ENCODE data around the gene MRNIP.
"Not testable (repeated sequence)": the region's sequence is repeated elsewhere in the genome, so short reads cannot be mapped to it uniquely, and the experiment has no call there.

Gene MRNIP

GRCh38 chr5:179798144-179798770 lies 60.4 kb downstream of the MRNIP start:
- no peak for DNase-seq
- in situ Hi-C loops (cut with MboI; ENCODE audit: low pct_unique_long_range_greater_than_20kb, low sequenced_read_pairs) = no loop called here

GRCh38 chr5:179797741-179798140 lies 60.9 kb downstream of the MRNIP start:
- in situ Hi-C loops (cut with MboI; ENCODE audit: low pct_unique_long_range_greater_than_20kb, low sequenced_read_pairs) = no loop called here
- no peak for DNase-seq

GRCh38 chr5:179796877-179797608 lies 61.6 kb downstream of the MRNIP start:
- in situ Hi-C loops (cut with MboI; ENCODE audit: low pct_unique_long_range_greater_than_20kb, low sequenced_read_pairs) = no loop called here

GRCh38 chr5:179795863-179796833 lies 62.5 kb downstream of the MRNIP start:
- in situ Hi-C loops (cut with MboI; ENCODE audit: low pct_unique_long_range_greater_than_20kb, low sequenced_read_pairs) = no loop called here
- peak; percentile 84 for DNase-seq

More at GRCh38 chr5:179796877-179797608, 61.6 kb downstream of the MRNIP start:
- no peak for DNase-seq

GRCh38 chr5:179795049-179795862 lies 63.4 kb downstream of the MRNIP start:
- DNase-seq = no peak
- in situ Hi-C loops (cut with MboI; ENCODE audit: low pct_unique_long_range_greater_than_20kb, low sequenced_read_pairs) = no loop called here

- in situ Hi-C loops (cut with MboI; ENCODE audit: low pct_unique_long_range_greater_than_20kb, low sequenced_read_pairs) = no loop called here
- DNase-seq = no peak
Measured at GRCh38 chr5:179794575-179794974, 64.0 kb downstream of the MRNIP start.

- no peak for DNase-seq
- in situ Hi-C loops (cut with MboI; ENCODE audit: low pct_unique_long_range_greater_than_20kb, low sequenced_read_pairs) = no loop called here
Measured at GRCh38 chr5:179794171-179794570, 64.4 kb downstream of the MRNIP start.

- peak; percentile 92 for DNase-seq
- in situ Hi-C loops (cut with MboI; ENCODE audit: low pct_unique_long_range_greater_than_20kb, low sequenced_read_pairs) = no loop called here
Measured at GRCh38 chr5:179793468-179794139, 65.0 kb downstream of the MRNIP start, which contains the start of gene LTC4S. Gene LTC4S, plus strand, starts transcription at chr5:179793986. Its CDS starts 95 bp downstream, at chr5:179794081.

GRCh38 chr5:179792612-179793467 lies 65.8 kb downstream of the MRNIP start:
- DNase-seq = no peak
- in situ Hi-C loops (cut with MboI; ENCODE audit: low pct_unique_long_range_greater_than_20kb, low sequenced_read_pairs) = no loop called here

- DNase-seq = peak; percentile 35
- in situ Hi-C loops (cut with MboI; ENCODE audit: low pct_unique_long_range_greater_than_20kb, low sequenced_read_pairs) = no loop called here
Measured at GRCh38 chr5:179791881-179792611, 66.6 kb downstream of the MRNIP start.

GRCh38 chr5:179789278-179789677 lies 69.3 kb downstream of the MRNIP start:
- in situ Hi-C loops (cut with MboI; ENCODE audit: low pct_unique_long_range_greater_than_20kb, low sequenced_read_pairs); DNase-seq: not testable (repeated sequence)

- DNase-seq = no peak
- in situ Hi-C loops (cut with MboI; ENCODE audit: low pct_unique_long_range_greater_than_20kb, low sequenced_read_pairs) = no loop called here
Measured at GRCh38 chr5:179788193-179788854, 70.3 kb downstream of the MRNIP start.
